NOMO-1 treated with DMSO at 0.1 percent for 48 hours (cell line): Measurements from ENCODE around the gene SNED1.

Experiments
- DNase-seq: peaks from one replicate; lab custom pipeline; 2025; ENCODE audit not compliant: unreplicated experiment; lab: John Stamatoyannopoulos, UW

SNED1 gene

DNA sequence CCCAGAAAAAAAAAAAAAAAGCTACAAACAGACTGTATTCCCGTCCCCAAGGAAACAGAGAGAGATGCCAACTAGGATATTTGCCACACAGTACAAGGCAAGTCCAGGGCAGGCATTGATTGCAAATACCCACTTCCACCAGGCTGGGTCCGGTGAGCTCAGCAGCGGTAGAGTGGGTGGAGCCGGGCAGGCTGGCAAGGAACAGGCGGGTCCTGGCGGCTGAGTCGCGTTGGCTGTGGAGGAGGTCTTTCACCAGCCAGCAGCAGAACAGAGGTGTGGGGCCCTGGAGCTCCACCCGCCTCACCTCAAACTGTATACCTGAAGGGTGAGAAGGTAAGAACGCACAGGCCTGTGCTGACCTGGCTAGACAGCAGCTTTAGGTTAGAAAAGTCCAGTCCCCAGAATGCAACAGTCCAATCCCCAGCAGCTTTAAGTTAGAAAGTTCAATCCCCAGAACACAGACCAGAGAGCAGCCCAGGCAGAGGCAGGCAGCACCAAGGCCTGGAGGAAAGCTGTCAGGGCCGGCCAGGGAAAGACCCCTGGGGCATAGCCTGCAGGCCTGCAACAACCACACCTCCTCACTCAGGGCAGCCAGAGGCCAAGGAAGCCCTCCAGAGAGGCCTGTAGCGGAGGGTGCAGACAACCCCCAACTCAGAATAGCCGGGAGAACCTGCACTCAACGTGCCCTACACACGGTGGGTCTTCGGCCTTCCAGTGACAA is 125.6 kb downstream of the SNED1 start:
- DNase-seq: no peak

DNA sequence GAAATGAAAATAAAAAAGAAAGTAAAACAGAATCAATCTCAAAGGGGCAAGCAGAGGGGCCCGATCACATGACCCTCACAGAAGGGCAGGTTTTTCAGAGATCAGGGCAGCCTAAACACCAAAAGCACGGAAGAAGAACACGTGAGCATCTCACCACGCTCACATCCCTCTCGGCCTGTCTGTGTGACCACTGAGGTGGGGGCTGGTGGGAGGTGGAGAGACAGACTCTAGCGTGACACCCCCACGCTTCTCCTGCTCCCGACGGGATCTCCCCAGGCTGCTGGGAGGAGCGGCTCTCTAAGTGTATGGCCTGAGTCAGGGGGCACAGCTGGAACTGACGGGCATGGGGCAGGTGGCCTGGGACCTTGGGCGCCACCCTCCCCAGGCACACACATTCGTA is 127.2 kb downstream of the SNED1 start:
- no peak for DNase-seq

DNA sequence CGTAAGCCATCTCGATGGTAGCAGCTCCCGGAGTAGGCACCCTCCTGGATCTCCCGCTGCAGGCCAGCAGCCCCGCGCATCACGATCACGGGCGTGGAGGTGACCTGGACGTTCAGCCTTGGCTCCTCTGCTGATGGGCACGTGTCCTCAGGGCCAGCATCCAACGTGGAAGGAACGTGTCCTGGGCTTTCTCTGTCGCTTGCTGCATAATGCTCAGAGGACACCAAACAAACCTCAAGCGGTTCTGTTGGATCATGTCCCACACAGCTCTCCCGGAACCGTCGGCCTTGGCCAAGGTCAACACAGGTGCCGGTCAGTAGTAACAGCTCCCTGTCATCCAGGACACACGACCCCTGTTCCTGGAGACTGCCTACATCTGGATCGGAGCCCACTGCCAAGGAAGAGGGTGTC is 127.8 kb downstream of the SNED1 start:
- DNase-seq: no peak

DNA sequence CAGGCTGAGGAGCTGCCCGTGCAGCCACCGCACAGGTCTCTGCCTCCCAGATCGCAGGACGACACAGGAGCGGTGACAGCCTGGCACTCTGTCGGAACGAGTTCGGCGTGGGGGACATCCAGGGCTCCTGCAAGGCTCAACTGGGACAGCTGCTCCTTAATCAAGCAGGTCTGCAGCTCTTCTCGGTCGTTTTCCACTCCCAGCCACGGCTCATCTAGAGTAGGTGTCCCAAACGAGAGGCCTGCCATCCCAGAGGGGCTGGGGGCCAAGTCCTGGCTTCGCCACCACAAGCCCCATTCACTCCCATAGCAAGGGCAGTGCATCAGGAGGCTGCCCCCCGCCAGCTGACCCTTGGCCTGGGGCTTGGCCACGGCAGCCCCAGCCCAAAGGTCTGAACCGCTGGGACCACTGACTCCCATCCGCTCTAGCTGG is 128.4 kb downstream of the SNED1 start:
- no peak for DNase-seq

DNA sequence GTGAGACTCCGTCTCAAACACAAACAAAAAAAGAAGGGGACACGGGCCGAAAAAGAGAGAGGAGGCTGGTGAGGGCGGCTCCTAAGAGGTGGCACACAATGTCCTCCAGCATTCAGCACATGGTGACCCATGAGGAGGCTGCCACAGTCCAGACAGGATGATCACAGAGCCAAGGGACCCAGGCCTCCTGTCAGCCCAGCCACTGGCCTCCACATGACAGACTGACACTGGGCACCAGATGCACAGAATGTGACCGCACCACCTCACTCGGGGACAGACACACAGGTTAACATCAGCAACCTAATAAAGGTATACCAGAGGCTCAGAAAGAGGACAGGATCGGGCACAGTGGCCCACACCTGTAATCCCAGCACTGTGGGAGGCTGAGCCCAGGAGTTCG is 129.8 kb downstream of the SNED1 start:
- no peak for DNase-seq

DNA sequence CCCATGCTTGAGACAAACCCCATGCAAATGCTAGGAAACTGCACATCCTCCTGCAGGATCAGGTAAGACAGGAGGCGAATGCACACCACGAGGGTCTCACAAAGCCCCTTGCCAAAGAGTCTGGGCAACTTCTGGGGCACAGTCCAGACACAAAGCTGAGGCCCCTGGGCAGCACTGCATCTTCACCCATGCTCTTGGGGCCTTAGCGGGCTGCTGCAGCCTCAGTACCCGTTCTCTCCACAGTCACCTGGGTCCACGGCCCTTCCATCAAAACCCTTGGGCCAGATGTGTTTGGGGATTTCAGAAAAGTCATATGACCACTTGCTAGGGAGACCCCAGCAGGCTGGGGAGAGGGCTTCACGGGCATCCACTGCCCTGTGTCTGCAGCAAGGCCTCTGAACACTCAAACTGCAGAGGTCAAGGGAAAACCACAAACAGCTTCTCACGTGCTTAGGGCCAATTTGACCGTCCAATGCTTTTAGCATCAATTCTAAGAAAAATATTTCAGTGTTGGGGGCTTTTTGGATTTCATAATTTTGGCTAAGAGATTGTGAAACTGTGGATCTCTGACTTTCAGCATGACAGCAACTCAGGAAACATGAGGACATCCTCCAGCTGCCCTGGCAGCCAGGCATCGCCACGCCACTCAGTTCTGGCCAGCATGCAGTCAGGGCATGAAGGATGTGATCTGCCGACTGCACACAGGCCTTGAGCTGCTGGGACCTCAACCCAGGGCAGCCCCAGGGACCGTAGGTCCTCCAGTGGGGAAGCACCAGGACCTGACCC is 130.9 kb downstream of the SNED1 start:
- no peak for DNase-seq

DNA sequence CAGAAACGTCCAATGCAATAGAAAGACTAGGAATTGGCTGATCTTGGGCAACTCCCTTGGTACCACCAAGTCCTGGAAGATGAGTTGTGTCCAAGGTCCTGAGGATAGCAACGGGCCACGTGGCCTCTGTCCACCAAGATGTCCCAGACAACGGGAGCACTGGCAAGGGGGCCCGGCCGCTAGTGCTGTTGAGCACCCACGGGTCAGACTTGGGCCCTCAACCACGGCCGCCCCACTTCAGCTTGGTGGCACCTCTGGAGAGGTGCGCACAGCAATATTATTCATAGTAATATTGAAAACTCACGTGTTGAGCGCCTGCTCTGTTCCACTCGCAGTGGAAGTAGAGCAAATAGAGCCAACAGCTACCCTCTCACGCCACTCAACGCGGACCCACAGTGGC is 131.9 kb downstream of the SNED1 start:
- no peak for DNase-seq

DNA sequence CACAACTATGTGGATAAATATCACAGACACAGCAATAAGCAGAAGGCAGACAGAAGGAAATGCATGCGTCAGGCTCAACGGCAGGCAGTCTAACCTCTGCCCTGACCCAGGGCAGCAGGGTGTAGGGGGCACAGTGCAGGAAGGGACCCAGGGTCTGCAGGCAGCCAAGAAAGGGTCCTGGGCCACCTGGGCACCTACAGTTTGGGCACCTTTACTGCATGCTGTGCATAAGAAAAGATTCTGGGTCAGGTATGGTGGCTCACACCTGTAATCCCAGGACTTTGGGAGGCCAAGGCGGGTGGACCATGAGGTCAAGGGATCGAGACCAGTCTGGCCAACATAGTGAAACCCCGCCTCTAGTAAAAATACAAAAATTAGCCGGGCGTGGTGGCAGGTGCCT is 133.1 kb downstream of the SNED1 start:
- no peak for DNase-seq

DNA sequence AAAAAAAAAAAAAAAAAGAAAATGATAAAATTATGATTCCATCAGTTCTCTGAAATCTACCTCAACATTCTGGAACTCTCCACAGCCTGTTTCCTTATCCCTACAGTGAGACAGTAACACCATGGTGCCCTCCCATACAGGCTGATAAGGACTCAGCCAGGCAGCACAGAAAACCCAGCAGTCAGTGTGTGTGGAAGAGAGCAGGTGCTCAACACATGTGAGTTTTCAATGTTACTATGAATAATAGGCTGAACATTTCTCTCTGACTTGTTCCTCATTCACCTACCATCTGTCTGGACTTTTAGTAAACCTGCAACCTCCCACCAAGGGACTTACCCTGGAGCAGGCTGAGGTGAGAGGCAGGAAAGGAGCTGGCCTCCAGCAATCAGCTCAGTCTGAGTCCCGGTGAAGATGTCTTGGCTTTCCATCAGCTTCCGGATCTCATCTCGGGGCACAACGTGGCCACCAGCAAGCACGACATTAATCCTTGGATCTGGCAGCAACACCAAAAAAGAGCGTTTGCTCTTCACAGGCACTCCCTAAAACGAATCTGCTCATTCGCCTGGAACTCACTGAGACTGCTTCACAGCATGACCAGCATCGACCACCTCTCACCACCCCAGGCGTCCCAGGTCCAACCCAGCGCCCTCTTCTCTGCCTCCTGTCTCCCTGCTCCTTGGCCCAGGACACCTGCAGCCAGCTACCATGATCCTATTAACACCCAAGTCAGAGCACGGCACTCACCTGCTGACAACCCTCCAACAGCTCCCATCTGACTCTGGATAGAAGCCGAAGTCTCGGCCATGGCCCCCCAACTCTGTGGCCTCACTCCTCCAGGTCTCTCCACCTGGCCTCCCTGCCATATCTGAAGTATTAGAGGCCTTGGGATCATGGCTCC is 134.4 kb downstream of the SNED1 start:
- DNase-seq: no peak

DNA sequence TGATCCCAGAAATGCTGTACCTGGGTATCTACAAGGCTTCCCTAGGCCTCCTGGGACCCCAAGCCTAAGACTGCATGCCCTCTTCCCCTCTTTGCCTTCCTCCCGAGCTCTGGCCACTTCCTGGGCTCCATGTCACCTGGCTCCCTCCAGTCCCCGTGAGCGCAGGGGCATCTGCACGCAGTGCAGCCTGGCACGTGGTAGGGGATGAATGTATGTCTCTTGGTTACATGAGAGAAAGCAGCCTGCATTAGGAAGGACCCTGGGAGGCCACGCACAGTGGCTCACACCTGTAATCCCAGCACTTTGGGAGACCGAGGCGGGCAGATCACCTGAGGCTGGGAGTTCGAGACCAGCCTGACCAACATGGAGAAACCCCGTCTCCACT is 135.0 kb downstream of the SNED1 start:
- DNase-seq: no peak

DNA sequence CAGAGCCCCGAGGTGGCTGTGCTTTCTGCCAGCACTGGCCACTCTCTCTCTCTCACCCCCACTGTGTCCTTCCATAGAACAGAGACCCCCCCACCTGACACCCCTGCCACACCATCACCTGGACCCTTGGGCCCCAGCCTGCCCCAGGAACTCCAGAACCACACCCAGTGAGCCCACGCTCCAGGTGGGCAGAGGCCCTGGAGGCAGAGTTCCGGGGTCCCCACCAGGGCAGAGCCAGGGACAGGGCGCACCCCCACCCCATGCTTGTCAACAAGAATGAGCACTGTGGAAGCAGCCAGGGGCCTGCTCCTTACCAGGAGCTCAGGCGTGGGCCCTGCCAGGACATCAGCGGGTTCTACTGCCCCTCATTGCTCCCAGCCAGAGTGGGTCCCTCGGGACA is 136.3 kb downstream of the SNED1 start:
- no peak for DNase-seq

DNA sequence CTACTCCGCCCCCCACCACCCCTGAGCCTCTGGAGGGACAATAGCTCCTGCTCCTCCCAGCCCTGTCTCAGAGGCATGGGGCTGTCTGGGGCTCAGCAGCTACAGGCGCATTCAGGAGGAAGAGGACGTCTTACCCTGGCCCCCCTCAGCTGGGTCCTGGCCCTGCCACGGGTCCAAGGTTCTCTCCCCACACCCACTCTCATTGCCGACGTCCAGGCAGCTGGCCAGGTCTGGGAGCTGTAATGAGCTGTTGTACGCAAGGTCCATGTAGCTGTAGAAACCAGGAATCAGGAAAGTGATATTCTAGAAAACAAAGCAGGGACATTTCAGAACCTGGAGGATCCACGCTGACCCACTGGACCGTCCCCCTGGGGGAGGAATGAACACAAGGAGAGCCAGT is 137.3 kb downstream of the SNED1 start:
- no peak for DNase-seq

DNA sequence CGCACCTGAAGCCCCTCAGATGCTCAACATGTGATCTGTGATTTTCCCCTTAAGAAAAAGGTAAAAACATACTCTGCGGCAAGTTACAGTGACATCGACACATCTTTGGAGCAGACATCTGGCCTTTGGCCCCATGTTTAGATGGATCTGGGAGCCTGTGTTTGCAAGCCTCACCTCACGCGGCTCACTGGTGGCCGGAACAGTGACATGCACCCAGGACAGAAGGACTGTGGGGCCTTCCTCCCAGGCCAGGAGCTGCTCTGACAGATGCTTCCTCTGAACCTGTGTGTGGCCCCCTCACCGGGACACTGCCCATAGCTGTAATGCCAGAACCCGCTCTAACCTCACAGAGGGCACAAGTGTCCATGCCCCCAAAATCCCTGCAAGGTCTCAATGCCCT is 137.8 kb downstream of the SNED1 start:
- DNase-seq: no peak

DNA sequence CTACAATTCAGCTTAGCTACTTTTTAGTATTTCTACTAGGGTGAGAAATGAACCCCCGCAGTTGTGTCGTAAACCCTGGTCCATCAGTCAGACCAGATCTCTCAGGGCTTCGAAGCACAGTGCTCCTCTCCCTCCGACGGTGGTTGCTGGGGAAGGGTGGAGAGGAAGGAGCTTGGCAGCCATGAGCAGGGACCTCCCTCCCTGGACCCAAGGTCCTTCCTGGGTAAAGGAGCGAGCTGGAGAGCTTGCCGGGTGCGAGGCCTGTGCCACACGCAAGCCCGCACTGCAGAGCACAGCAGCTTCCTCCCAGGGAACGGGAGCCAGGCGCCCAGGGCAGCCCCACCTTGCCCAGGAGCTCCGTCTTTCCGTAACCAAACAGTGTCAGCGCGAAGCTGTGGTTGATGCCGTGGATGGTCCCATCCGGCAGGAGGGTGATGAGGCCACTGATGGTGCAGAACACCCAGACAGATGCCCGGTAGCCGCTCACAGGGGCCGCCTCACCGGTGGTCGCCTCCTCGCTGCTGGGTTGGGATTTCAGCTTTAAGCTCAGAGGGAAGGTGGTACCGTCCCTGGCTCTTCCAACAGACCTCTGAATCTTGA is 138.3 kb downstream of the SNED1 start:
- no peak for DNase-seq

DNA sequence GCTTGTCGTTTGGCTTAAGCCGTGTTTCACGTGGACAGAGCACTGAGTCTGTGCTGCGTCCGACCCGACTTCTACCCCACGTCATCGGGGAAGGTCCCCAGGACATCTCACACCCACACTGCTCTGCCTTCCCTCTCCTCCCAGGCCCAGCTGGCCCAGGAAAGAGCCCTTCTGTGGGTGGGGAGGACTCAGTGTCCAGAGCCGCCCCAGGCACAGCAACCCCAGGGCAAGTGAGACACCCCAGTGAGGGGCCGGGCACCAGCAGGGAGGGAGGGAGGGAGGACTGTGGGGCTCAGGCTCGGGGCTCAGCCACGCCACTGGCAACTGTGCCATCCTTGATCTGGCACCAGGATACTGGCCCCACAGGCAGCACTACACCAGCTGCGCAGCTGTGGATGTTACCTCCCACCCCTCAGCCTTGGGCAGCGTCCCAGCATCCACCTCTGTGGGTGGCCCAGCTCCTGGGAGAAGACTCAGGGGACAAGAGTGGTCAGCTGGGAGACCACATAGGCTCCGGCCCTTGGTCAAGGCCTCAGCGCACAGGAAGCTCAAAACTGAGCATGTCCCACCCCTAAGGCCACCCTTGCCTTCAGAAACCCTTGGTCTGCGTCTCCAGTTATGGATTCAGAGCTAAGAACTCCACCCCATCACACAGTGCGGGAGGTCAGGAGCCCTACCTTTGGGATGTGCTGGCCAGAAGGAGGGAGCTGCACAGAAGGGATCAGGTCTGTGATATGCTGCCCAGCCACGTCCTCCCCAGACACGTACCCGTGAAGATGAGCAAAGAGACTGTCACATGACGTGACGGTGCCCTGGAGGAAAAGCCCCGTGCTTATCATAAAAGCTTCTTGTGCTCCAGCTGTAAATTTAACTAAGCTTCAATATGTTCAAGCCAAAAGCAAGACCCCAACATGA is 139.1 kb downstream of the SNED1 start:
- no peak for DNase-seq

DNA sequence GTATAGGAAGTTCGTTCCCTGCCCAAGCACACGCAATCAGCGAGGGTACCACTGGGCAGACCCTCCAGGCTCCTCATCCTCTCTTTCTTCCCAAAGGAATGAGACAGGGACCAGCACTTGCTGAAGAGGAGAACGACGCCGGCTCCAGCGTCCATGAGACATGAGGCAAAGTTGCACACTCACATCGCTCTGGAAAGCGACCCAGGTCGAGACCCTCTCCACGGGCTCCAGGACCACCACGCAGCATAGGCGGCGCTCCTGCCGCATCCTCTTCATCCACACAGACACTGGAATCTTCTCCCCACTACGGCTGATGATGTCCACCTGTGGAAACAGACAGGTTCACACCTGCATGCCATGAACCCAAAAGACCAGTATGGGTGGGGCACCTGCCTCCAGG is 140.1 kb downstream of the SNED1 start:
- no peak for DNase-seq

DNA sequence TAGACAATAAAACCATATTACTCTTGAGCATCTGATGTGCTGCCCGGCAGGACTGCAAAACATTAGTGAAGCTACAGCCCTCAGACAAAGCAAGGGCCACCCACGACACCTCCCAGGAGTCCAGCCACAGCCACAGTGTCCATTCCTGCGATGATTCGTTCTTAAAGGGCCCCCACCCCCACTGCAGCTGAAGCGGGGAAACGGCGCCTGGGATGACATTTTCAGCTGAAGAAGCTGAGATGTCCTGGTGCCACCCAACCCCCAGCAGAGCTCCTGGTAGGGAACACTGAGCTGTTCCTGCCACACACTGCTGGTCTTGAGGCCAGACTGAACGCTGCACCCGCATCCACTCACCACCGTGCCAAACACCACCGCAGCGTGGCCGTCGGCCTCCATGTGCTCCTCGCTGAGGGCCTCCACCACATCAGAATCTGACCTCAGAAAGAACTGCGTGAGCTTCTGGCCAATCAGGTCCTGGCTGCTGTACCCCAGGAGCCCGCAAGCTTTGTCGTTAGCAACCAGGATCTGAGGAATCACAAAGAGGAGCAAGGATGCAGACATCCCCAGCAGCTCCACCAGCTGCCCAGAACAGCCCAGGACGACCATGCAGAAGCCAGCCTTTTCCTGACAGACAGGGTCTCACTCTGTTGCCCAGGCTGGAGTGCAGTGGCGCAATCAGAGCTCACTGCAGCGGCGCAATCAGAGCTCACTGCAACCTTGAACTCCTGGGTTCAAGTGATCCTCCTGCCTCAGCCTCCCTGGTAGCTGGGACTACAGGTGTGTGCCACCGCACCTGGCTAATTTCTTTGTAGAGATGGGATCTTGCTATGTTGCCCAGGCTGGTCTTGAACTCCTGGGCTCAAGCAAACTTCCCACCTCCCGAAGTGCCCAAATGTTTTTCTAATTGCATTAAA is 141.4 kb downstream of the SNED1 start:
- no peak for DNase-seq

DNA sequence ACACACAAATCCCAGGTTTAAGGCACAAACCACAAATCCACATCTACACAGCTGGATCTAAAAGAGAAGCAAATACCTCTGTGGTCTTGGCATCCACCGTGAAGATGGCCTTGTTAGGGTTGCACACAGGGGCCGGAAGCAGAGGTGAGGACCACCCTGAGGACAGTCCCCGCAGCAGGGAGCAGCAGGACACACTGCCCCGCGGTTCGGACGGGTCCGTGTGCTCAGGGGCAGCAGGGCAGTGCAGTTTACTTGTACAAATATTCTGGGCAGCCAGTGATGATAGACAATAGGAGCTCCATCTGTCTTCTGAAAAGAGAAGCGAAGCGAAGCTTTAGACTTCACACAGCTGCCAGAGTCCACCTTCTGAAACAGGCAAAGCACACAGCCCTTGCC is 142.0 kb downstream of the SNED1 start:
- DNase-seq: no peak

DNA sequence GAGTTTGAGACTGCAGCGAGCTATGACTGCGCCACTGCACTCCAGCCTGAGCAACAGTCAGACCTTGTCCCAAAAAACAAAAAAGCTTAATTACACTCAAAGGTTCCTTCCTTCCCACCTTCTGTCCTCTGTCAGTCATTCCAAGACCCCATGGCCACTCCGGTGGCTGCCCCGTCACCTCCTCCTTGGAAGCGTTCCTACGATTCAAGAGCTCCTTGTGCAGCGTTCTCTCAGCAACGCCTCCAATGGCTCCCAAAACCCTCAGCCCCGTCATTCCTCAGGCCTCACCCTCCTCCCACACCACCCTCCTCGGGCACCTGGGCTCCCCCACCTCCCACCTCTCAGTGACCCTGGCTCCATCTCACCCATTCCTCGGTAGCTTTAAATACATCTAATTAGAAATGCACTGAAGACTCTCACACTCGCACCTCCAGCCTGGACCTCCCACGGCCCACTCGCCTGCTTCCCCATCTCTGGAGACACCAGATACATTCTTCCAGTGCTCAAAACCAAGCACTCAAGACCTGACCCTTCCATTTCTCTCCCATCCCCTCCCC is 142.9 kb downstream of the SNED1 start:
- no peak for DNase-seq
